K562 (cell line): ENCODE data around the gene SCARF2. TPM values are rescaled to one million over a fixed set of nuclear protein-coding genes. Genes with fewer than 3 reads are reported as not detected.
A peak's percentile ranks its signal among the peaks of the same experiment; 100 is the strongest.

Experiments used
- ARID4B ChIP-seq: sonication (generic); formaldehyde crosslinking; IDR thresholded peaks from 2 replicates; pipeline ENCODE4 v1.8.0; 2022; ENCODE audit warnings: mild to moderate bottlenecking, missing genetic modification reagents
- ARNT ChIP-seq, 2 experiments: fragments of 450-650 bp; IDR thresholded peaks; 2 replicates each; pipeline ENCODE4 v1.6.1; 2016; ENCODE audit warnings: mild to moderate bottlenecking in 1 of 2
- BRD4 ChIP-seq: fragments of 200-600 bp; sonication (generic); IDR thresholded peaks from 2 replicates; pipeline ENCODE4 v1.6.1; 2017; ENCODE audit warnings: inconsistent platforms
- ETV1 ChIP-seq: fragments of 450-650 bp; conservative IDR thresholded peaks from 2 replicates; pipeline ENCODE4 v1.6.1; 2016; ENCODE audit warnings: missing genetic modification characterization, control low read depth, low read depth, missing compliant biosample characterization
- EWSR1 ChIP-seq: fragments of 450-650 bp; IDR thresholded peaks from 2 replicates; pipeline ENCODE4 v1.6.1; 2018; ENCODE audit warnings: borderline replicate concordance, mild to moderate bottlenecking, low read depth, moderate library complexity; ENCODE audit not compliant: partially characterized antibody
- KLF10 ChIP-seq: fragments of 250-450 bp; sonication (Bioruptor Pico); IDR thresholded peaks from 2 replicates; pipeline ENCODE4 v1.6.1; 2021; ENCODE audit warnings: matching md5 sums
- MCM3 ChIP-seq: fragments of 450-650 bp; IDR thresholded peaks from 2 replicates; pipeline ENCODE4 v1.6.1; 2016
- NFE2 ChIP-seq: IDR thresholded peaks from 2 replicates; pipeline ENCODE4 v1.6.1; 2014; ENCODE audit warnings: antibody characterized with exemption, low read depth
- NFXL1 ChIP-seq: fragments of 450-650 bp; formaldehyde crosslinking; IDR thresholded peaks from 2 replicates; pipeline ENCODE4 v1.4.0; 2021; ENCODE audit warnings: mild to moderate bottlenecking
- RBBP5 ChIP-seq: fragments of 200-600 bp; sonication (generic); IDR thresholded peaks from 2 replicates; pipeline ENCODE4 v1.6.1; 2012; ENCODE audit warnings: borderline replicate concordance, mild to moderate bottlenecking, low read length, control low read depth, inconsistent platforms; ENCODE audit not compliant: insufficient read depth, poor library complexity, severe bottlenecking
- RFX5 ChIP-seq: IDR thresholded peaks from 2 replicates; pipeline ENCODE4 v1.6.1; 2011; ENCODE audit warnings: low read depth, mild to moderate bottlenecking, improper control_type of control experiment, low read length
- THAP12 ChIP-seq: fragments of 250-450 bp; sonication (Bioruptor Pico); IDR thresholded peaks from 2 replicates; pipeline ENCODE4 v1.9.0; 2021; ENCODE audit warnings: mild to moderate bottlenecking, inconsistent platforms
- TRIM24 ChIP-seq, 2 experiments: fragments of 450-650 bp; IDR thresholded peaks; 2 replicates each; pipeline ENCODE4 v1.6.1; 2016
- TRIM25 ChIP-seq: fragments of 450-650 bp; IDR thresholded peaks from 2 replicates; pipeline ENCODE4 v1.7.0; 2016; ENCODE audit warnings: borderline replicate concordance
- ZNF217 ChIP-seq: sonication (generic); formaldehyde crosslinking; IDR thresholded peaks from 2 replicates; pipeline ENCODE4 v1.8.0; 2022; ENCODE audit warnings: mild to moderate bottlenecking, missing genetic modification reagents
- ZNF324 ChIP-seq: fragments of 250-450 bp; sonication (Bioruptor Pico); IDR thresholded peaks from 2 replicates; pipeline ENCODE4 v1.4.0; 2020; ENCODE audit warnings: mild to moderate bottlenecking
- ZNF354B ChIP-seq: fragments of 250-450 bp; sonication (Bioruptor Pico); IDR thresholded peaks from 2 replicates; pipeline ENCODE4 v1.4.0; 2020
- ZNF778 ChIP-seq: fragments of 450-650 bp; formaldehyde crosslinking; IDR thresholded peaks from 2 replicates; pipeline ENCODE4 v1.4.0; 2020; ENCODE audit warnings: mild to moderate bottlenecking, moderate library complexity
- ZSCAN29 ChIP-seq: fragments of 450-650 bp; IDR thresholded peaks from 2 replicates; pipeline ENCODE4 v1.6.1; 2017
- polyA plus RNA-seq, 8 experiments: library from polyadenylated mRNA; depleted of rRNA in 4 of 8; stranded (reverse) in 5 of 8; unstranded in 3 of 8; fragments of >200 nt; fragmentation: Nextera tagmentation in 2 of 8; fragmentation: Illumina TruSeq in 1 of 8; extraction: Ambion mirVana in 2 of 8; extraction: Trizol in 1 of 8; gene quantifications; 2 replicates each; pipeline versions ENCODE4 v1.2.1 to v1.2.3, GENCODE V29; 2011 to 2014; ENCODE audit warnings: inconsistent platforms in 1 of 8, missing spikeins in 1 of 8
- total RNA-seq, 7 experiments: library from RNA; depleted of rRNA in 6 of 7; stranded (reverse); fragments of >200 nt in 6 of 7; fragmentation: Illumina TruSeq in 2 of 7; extraction: Trizol in 2 of 7; gene quantifications; 2 replicates each; pipeline versions ENCODE4 v1.2.1 to v1.2.3, GENCODE V29; 2011 to 2021; ENCODE audit warnings: low replicate concordance in 1 of 7

Gene SCARF2
- total and polyA plus RNA-seq, 9 of the 15 experiments (the other 6 are each of a cell fraction or from before 2014, with no cell fraction given): 0.06 to 0.32 (median 0.21) TPM; not detected in 5

- TF ChIP-seq ARID4B (CRISPR knock-in tag) (no peak; the same call in 1 of the 2 replicates), ARNT (IDR thresholded peaks at IDR 0.05) (no peak), ETV1 (tag) (peak; percentile 12; the same call in 1 of the 2 replicates), THAP12 (CRISPR knock-in tag) (peak; percentile 37; the same call in 1 of the 2 replicates), ZSCAN29 (no peak), BRD4 (0 out of 2 replicates have a peak, but pooled peaks have one; percentile 84), MCM3 (no peak), ZNF217 (no peak), KLF10 (CRISPR knock-in tag) (no peak), ZNF778 (CRISPR knock-in tag) (no peak), RFX5 (no peak), NFXL1 (CRISPR knock-in tag) (no peak), TRIM24 (IDR thresholded peaks at IDR 0.05) (no peak; a peak in 1 of 4 replicates), ZNF354B (CRISPR knock-in tag) (no peak), TRIM25 (no peak), RBBP5 (peak; percentile 32), EWSR1 (no peak), NFE2 (no peak), ZNF324 (CRISPR knock-in tag) (no peak)
Measured at GRCh38 chr22:20412474-20413216, 25.0 kb downstream of the SCARF2 start (continued).
